GM12878 (cell line): Measurements from ENCODE around the gene GABBR2. TPM values are rescaled to one million over a fixed set of nuclear protein-coding genes. Genes with fewer than 3 reads are reported as not detected.

ENCODE experiments used
- ATAC-seq: fragments of 200-7000 bp; cut with Tn5 transposase; 3 replicates; pipeline ENCODE4 v1.9.1; 2020; ENCODE audit warnings: mild to moderate bottlenecking, moderate library complexity
- BruUV-seq: library from RNA; stranded (reverse); fragments of 400-500 nt; replicated peaks from 2 replicates; lab custom pipeline; 2021; lab: Mats Ljungman, UMichigan
- CTCF ChIA-PET: fragments of 300-600 bp; sonication (Branson Sonifier 250); formaldehyde crosslinking; extraction: SDS; loops from one replicate; lab custom pipeline; 2021; ENCODE audit warnings: inconsistent platforms; lab: Yijun Ruan, JAX
- POLR2A ChIA-PET: fragments of 350-600 bp; formaldehyde crosslinking; extraction: SDS; loops from one replicate; lab custom pipeline; 2021; ENCODE audit warnings: inconsistent platforms; lab: Charles Lee
- RAD21 ChIA-PET: fragments of 300-600 bp; sonication (Branson Sonifier 250); formaldehyde crosslinking; loops from one replicate; lab custom pipeline; 2023; ENCODE audit warnings: antibody characterized with exemption; ENCODE audit not compliant: unreplicated experiment; lab: Charles Lee
- SMC1A ChIA-PET: fragments of 300-600 bp; sonication (Branson Sonifier 250); formaldehyde crosslinking; loops from one replicate; lab custom pipeline; 2023; ENCODE audit not compliant: unreplicated experiment, uncharacterized antibody; lab: Charles Lee
- DNase-seq: peaks from one replicate; pipeline ENCODE4 v3.0.0-alpha.2; 2011; ENCODE audit warnings: low read depth, low spot score
- FAIRE-seq: peaks from 3 replicates; lab custom pipeline; 2011; peaks lifted over from hg19 to GRCh38; lab: Jason Lieb, UNC
- H2AFZ ChIP-seq: 2 replicates; pipeline ENCODE4 v1.6.0; 2011; ENCODE audit warnings: low read depth, low read length, control low read depth; ENCODE audit not compliant: control insufficient read depth
- H3K27ac ChIP-seq: 2 replicates; pipeline ENCODE4 v1.5.1; 2011; ENCODE audit warnings: control low read depth; ENCODE audit not compliant: control insufficient read depth, insufficient read depth
- H3K27me3 ChIP-seq, 2 experiments: replicated peaks in 1 of 2; 2 replicates each; pipeline versions ENCODE4 v1.6.0 to v1.6.1; 2011; ENCODE audit warnings: low read length in 1 of 2; ENCODE audit not compliant: control insufficient read depth in 2 of 2, insufficient read depth in 2 of 2
- H3K36me3 ChIP-seq, 2 experiments: 2 replicates each; pipeline ENCODE4 v1.5.1; 2011; ENCODE audit warnings: low read length in 1 of 2; ENCODE audit not compliant: control insufficient read depth in 2 of 2, insufficient read depth in 2 of 2
- H3K4me1 ChIP-seq: 2 replicates; pipeline ENCODE4 v1.6.1; 2011; ENCODE audit warnings: mild to moderate bottlenecking, low read length, moderate library complexity, mixed read lengths; ENCODE audit not compliant: control insufficient read depth, insufficient read depth
- H3K4me2 ChIP-seq: 2 replicates; pipeline ENCODE4 v1.6.0; 2011; ENCODE audit warnings: control low read depth; ENCODE audit not compliant: control insufficient read depth, insufficient read depth
- H3K4me3 ChIP-seq: fragments of 200-600 bp; sonication (generic); 2 replicates; pipeline ENCODE4 v1.5.1; 2016
- H3K79me2 ChIP-seq: 2 replicates; pipeline ENCODE4 v1.6.0; 2011; ENCODE audit warnings: low read length; ENCODE audit not compliant: control insufficient read depth, insufficient read depth
- H3K9ac ChIP-seq: 2 replicates; pipeline ENCODE4 v1.8.0; 2011; ENCODE audit warnings: low read length, control low read depth, mixed read lengths; ENCODE audit not compliant: control insufficient read depth, insufficient read depth
- H3K9me3 ChIP-seq: replicated peaks from 3 replicates; pipeline ENCODE4 v1.5.1; 2011; ENCODE audit warnings: mild to moderate bottlenecking, low read length; ENCODE audit not compliant: control insufficient read depth, insufficient read depth
- H4K20me1 ChIP-seq: 2 replicates; pipeline ENCODE4 v1.6.0; 2011; ENCODE audit not compliant: control insufficient read depth, insufficient read depth
- CHD2 ChIP-seq: IDR thresholded peaks from 2 replicates; pipeline ENCODE4 v1.6.1; 2011; ENCODE audit warnings: low read depth, low read length, improper control_type of control experiment, borderline replicate concordance
- ESRRA ChIP-seq: IDR thresholded peaks from 2 replicates; pipeline ENCODE4 v1.6.1; 2012; ENCODE audit warnings: mild to moderate bottlenecking, low read length, improper control_type of control experiment
- IKZF1 ChIP-seq: fragments of 450-650 bp; conservative IDR thresholded peaks from 2 replicates; pipeline ENCODE4 v1.6.1; 2017; ENCODE audit warnings: antibody characterized with exemption, mild to moderate bottlenecking
- SREBF1 ChIP-seq: IDR thresholded peaks from 2 replicates; pipeline ENCODE4 v1.6.1; 2012; ENCODE audit warnings: mild to moderate bottlenecking, low read length
- SUPT20H ChIP-seq: IDR thresholded peaks from 2 replicates; pipeline ENCODE4 v1.6.1; 2011; ENCODE audit warnings: low read depth, mild to moderate bottlenecking, low read length, moderate library complexity, borderline replicate concordance; ENCODE audit not compliant: control insufficient read depth
- TARDBP ChIP-seq: IDR thresholded peaks from 2 replicates; pipeline ENCODE4 v1.6.1; 2016; ENCODE audit warnings: borderline replicate concordance
- WGBS: methylation state at CpG from one replicate; pipeline ENCODE4 v1.1.6; 2016; ENCODE audit warnings: low lambda C conversion rate; ENCODE audit not compliant: insufficient replicate concordance, insufficient coverage; ENCODE audit errors: missing lambda C conversion rate; 5-methylcytosine and 5-hydroxymethylcytosine counted together
- in situ Hi-C: fragments of 300-500 bp; cut with MboI; formaldehyde crosslinking; loops from 9 replicates; pipeline ENCODE4 v1.14.3; 2018; ENCODE audit warnings: mixed read lengths
- intact Hi-C: fragments of 100-400 bp; cut with micrococcal nuclease; formaldehyde crosslinking; loops from one replicate; pipeline ENCODE4 v1.14.2; 2022; ENCODE audit not compliant: unreplicated experiment
- polyA plus RNA-seq, 11 experiments: library from polyadenylated mRNA; depleted of rRNA in 4 of 11; unstranded in 6 of 11; stranded (reverse) in 5 of 11; fragments of >200 nt; fragmentation: Nextera tagmentation in 4 of 11; fragmentation: Illumina TruSeq in 1 of 11; extraction: Ambion mirVana in 4 of 11; extraction: Trizol in 1 of 11; gene quantifications; 1 replicate in 1 of 11; 2 replicates in 10 of 11; pipeline versions ENCODE4 v1.2.1 to v1.2.3, GENCODE V29; 2011 to 2016; ENCODE audit warnings: inconsistent platforms in 2 of 11, missing spikeins in 2 of 11, low read depth in 1 of 11
- total RNA-seq, 4 experiments: library from RNA; depleted of rRNA in 3 of 4; stranded (reverse); fragments of >200 nt in 3 of 4; fragmentation: Illumina TruSeq in 1 of 4; extraction: Trizol in 1 of 4; gene quantifications; 2 replicates each; pipeline versions ENCODE4 v1.2.1 to v1.2.3, GENCODE V29; 2013 to 2021

Gene GABBR2
- total and polyA plus RNA-seq, 10 of the 15 experiments (the other 5 are each of a cell fraction or from before 2014, with no cell fraction given): 0.02 to 2.2 (median 0.06) TPM; not detected in 2

GRCh38 chr9:98549401-98549800 is 159.3 kb downstream of the GABBR2 start:
- Histone ChIP-seq H3K4me3 (no peak overlapping the region), H2AFZ (no peak overlapping the region), H3K4me1 (no peaks in the 10 kb centered on the region), H3K79me2 (no peaks in the 10 kb centered on the region), H3K36me3 (no peaks in the 10 kb centered on the region), H3K9me3 (no peaks in the 10 kb centered on the region), H3K9ac (no peak overlapping the region), H3K27me3 (no peaks in the 10 kb centered on the region; a peak in 1 of 4 replicates), H4K20me1 (no peaks in the 10 kb centered on the region), H3K27ac (no peak overlapping the region), H3K4me2 (no peak overlapping the region)
- BruUV-seq: no TSS peak
- FAIRE-seq: no peak
- ChIA-PET SMC1A (no interaction called here), POLR2A (no interaction called here), RAD21 (no interaction called here), CTCF (no interaction called here)
- no peak for ATAC-seq
- in situ Hi-C loops: no loop called here
- TF ChIP-seq SUPT20H (no peak), SREBF1 (no peak)
- DNase-seq: no peak
- WGBS: 30% methylated on average over 3 of the region's 3 CpGs
- intact Hi-C loops: no loop called here

- intact Hi-C loops (no loop called here), in situ Hi-C loops (no loop called here)
- Histone ChIP-seq H3K79me2 (no peaks in the 10 kb centered on the region), H3K4me1 (no peaks in the 10 kb centered on the region), H3K27me3 (no peaks in the 10 kb centered on the region; a peak in 1 of 4 replicates), H3K27ac (no peak overlapping the region), H3K9me3 (no peaks in the 10 kb centered on the region), H3K4me2 (no peak overlapping the region), H2AFZ (no peak overlapping the region), H3K4me3 (no peak overlapping the region), H3K9ac (no peak overlapping the region), H4K20me1 (no peaks in the 10 kb centered on the region), H3K36me3 (no peaks in the 10 kb centered on the region)
- ChIA-PET CTCF (no interaction called here), POLR2A (no interaction called here), SMC1A (no interaction called here), RAD21 (no interaction called here)
- no peak for DNase-seq
- no CpG with 5 or more reads among the region's 2 CpGs for WGBS
- no peak for FAIRE-seq
- ATAC-seq: no peak
- no peak for TF ChIP-seq IKZF1
- TF ChIP-seq CHD2: no peak
- TF ChIP-seq TARDBP: no peak
- no peak for TF ChIP-seq ESRRA
- BruUV-seq: no TSS peak
These were observed 161.1 kb downstream of the GABBR2 start for GRCh38 chr9:98547606-98548005.
